ENCODE results near the gene SLC1A1.

- TF ChIP-seq CTCF (IDR thresholded peaks at IDR 0.05; ENCODE audit: low read depth, low read length, missing input control) (no peak), ZBTB33 (IDR thresholded peaks at IDR 0.05) (no peak), RAD21 (IDR thresholded peaks at IDR 0.05) (no peak), NR2F2 (IDR thresholded peaks at IDR 0.05) (no peak), YY1 (IDR thresholded peaks at IDR 0.05) (no peak), REST (IDR thresholded peaks at IDR 0.05) (no peak), JUND (IDR thresholded peaks at IDR 0.05) (no peak), FOXA1 (IDR thresholded peaks at IDR 0.05) (no peak), GABPA (IDR thresholded peaks at IDR 0.05 in 1 of 2, conservative IDR thresholded peaks at IDR 0.05 in 1 of 2) (no peak), MAX (IDR thresholded peaks at IDR 0.05) (no peak), TAF1 (conservative IDR thresholded peaks at IDR 0.05) (no peak), ATF3 (IDR thresholded peaks at IDR 0.05) (no peak)
These were observed 72.8 kb downstream of the SLC1A1 start for GRCh38 chr9:4563105-4563504.
